Left forelimb (tissue), 1 donor: ENCODE measurements around the gene CCDC170.
"Not testable (repeated sequence)": the region's sequence is repeated elsewhere in the genome, so short reads cannot be mapped to it uniquely, and the experiment has no call there.

Experiments
- DNase-seq: peaks from one replicate; pipeline ENCODE4 v3.0.0-alpha.2; 2018; ENCODE audit warnings: low spot score

Gene CCDC170, protein sequence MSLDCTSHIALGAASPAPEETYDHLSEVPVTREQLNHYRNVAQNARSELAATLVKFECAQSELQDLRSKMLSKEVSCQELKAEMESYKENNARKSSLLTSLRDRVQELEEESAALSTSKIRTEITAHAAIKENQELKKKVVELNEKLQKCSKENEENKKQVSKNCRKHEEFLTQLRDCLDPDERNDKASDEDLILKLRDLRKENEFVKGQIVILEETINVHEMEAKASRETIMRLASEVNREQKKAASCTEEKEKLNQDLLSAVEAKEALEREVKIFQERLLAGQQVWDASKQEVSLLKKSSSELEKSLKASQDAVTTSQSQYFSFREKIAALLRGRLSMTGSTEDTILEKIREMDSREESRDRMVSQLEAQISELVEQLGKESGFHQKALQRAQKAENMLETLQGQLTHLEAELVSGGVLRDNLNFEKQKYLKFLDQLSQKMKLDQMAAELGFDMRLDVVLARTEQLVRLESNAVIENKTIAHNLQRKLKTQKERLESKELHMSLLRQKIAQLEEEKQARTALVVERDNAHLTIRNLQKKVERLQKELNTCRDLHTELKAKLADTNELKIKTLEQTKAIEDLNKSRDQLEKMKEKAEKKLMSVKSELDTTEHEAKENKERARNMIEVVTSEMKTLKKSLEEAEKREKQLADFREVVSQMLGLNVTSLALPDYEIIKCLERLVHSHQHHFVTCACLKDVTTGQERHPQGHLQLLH

DNA sequence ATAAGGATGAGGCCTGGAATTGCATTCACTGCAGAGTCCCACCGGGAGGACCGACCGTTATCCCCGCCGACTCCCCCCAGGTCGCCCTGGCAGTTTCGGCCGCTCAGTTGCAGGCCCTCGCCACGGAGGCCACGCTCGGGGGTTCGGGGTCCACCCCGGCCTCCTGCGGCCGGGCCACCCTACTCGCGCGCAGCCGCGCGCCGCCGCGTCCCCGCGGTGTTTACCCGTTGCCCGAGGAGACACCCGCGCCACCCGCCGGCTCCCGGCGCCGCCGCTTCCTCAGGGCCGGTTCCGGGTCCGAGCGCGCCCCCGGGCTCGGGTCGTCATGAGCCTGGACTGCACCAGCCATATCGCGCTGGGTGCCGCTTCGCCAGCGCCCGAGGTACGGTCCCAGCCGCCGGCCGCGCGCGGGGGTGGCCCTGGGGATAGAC lies at the start of gene CCDC170:
CCDC170 (plus strand) TSS at position 214 of the 431 bp plus-strand sequence; CDS start at position 326, 112 bp downstream.
- DNase-seq, result no peak

DNA sequence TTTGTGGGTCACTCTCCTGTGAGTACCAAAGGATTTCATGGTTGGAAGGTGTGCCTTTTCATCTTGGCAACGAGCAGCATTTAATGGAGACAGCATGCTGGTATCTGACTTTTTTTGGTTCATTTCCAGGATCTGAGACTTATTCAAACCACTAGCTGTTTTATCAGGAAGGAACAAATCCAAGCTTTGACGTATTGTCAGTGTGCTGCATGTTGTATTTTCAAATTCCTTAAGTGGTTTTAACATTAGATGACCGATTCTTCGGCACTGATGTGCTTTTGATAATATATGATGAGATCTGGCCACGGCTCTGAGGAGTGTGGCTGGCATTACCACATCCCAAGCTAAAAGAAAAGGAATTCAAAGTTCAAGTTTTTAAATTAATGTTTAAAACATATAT lies 48.3 kb upstream of the CCDC170 start:
- no peak for DNase-seq

GRCh38 chr6:151447237-151447636 lies 46.6 kb upstream of the CCDC170 start:
- no peak for DNase-seq

GRCh38 chr6:151448623-151449022 lies 45.2 kb upstream of the CCDC170 start:
- DNase-seq, result no peak

- not testable (repeated sequence) for DNase-seq
These were observed 42.9 kb upstream of the CCDC170 start for GRCh38 chr6:151450928-151451327.

DNA sequence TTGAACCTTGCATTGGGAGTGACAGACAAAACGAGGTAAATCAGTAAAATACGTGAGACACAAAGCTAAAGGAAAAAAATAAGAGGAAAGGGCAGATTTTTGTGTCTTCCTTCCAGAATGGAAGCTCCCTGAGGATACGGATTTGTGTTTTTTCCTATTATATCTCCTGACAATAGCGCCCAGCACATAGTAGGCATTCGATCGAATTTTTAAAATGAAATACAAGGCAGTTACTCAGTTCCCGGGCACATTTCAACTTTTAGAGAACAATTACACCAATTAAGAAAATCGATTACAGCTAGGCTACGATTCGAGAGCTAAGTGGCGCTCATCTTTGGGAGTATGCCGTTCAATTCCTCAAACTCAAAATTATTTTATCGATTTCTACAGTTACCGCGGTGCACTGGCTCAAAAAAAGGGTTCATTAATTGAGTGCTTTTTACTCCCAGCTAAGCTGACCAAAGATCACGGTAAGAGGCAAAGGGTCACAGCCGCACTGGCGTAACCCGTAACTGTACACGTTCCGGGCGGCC lies 42.3 kb upstream of the CCDC170 start:
- no peak for DNase-seq

DNA sequence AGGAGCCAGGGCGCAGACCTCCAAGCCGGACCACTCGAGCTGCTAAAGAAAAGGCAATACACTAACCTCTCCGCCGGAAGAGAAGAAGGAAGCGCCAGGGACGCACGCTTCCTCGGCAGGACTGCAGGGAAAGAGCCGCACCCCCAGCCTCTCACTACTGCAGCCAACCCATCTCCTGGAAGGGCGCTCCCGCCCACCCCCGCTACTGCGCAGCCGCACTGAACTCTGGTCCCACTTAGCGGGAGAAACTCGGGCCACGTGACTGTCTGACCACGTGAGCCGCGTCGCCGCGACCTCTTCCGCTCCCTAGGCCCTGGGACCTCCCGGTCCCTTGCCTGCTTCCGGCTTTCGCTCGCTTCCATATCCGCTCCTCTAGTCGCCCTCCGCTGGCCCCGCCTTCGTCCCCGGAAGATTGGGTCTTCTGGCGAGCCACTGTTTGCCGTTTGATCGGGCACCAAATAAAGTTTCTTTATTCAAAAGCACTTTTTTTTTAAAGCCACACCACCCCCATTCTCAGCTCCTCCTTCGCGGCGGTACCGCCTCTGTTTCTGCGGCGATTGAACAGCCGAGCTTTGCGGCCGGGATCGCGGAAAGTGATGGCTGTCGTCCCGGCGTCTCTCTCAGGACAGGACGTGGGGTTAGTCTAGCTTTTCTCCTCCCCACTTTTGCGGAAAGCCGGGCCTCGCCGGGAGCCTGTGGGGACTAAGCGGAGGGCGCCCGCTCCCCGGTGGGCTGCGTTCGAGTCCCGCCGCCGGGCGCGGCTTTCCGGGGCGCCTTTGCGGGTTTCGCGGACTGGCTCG lies 41.7 kb upstream of the CCDC170 start, which contains the start of gene RMND1:
RMND1 (minus strand) TSS at position 177 of the 800 bp plus-strand sequence. CDS start 6,315 bp downstream, outside the sequence.
- peak; percentile 99 for DNase-seq

DNA sequence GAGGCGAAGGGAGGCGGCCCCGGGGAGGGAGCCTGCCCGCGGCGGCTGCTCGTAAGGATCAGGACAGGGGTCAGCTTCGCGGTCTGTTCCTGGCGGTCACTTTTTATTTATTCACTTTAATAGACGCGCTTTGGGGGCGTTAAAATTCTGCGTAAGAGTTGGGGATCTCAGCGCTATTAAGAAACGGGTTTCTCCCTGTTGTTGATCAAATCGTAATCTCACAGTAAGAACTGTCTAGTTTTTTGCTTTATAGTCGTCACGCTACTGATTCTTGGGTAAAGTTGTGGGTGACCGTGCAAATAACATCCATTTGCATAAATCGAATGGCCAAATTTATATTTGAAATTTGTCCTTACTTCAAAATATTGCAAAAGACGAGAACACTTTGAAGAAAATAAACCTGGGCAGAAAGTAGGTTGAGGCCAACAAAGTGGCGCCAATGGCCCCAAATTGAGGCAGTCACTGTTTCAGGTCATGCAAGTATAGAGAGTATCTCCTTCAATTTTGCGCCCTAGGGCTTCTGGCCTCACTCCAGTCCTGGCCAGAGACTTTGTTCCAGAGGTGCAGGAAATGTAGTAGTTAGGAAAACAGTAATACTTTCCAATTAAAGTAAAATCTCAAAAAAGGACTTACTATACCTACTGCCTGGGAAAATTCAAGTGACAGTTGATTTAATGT lies 40.9 kb upstream of the CCDC170 start:
- DNase-seq, result no peak

DNA sequence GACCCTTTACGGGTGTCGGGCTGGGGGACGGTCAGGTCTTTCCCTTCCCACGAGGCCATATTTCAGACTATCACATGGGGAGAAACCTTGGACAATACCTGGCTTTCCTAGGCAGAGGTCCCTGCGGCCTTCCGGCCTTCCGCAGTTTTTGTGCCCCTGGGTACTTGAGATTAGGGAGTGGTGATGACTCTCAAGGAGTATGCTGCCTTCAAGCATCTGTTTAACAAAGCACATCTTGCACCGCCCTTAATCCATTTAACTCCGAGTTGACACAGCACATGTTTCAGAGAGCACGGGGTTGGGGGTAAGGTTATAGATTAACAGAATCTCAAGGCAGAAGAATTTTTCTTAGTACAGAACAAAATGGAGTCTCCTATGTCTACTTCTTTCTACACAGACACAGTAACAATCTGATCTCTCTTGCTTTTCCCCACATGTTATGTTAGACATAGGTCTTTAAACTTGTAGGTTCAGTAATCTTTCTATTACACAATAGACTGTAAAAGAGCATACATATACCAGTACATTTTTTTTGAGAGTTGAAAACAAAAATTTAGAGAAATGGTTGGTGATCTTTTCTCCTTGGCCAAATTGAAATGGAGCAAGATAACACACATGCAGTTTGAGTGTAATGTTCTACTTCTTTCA lies 37.9 kb upstream of the CCDC170 start:
- DNase-seq, result not testable (repeated sequence)

GRCh38 chr6:151461673-151462072 lies 32.1 kb upstream of the CCDC170 start:
- DNase-seq, result no peak

GRCh38 chr6:151464702-151465101 lies 29.1 kb upstream of the CCDC170 start:
- DNase-seq, result no peak

GRCh38 chr6:151475653-151476523 lies 17.9 kb upstream of the CCDC170 start:
- no peak for DNase-seq

GRCh38 chr6:151477726-151478125 lies 16.1 kb upstream of the CCDC170 start:
- DNase-seq, result no peak

DNA sequence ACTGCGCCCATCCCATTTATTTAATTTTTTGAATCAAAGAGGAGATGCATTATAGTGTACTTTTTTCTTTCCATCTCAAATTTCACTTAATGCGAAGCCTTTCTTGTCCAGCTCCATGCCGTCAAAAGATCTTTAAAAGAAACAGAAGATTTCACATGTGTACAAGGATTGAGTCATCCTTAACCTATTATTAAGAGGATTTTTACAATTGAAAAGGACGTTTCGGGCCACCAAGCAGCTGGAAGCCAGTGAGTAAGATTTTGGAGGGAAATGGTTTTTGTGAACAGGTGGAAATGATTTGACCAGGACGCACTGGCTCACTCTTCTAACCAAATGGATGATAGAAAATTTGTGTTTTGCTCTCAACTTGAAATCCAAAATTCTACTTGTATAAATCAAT lies 15.1 kb upstream of the CCDC170 start:
- no peak for DNase-seq

GRCh38 chr6:151481786-151482185 lies 12.0 kb upstream of the CCDC170 start:
- DNase-seq, result no peak

DNA sequence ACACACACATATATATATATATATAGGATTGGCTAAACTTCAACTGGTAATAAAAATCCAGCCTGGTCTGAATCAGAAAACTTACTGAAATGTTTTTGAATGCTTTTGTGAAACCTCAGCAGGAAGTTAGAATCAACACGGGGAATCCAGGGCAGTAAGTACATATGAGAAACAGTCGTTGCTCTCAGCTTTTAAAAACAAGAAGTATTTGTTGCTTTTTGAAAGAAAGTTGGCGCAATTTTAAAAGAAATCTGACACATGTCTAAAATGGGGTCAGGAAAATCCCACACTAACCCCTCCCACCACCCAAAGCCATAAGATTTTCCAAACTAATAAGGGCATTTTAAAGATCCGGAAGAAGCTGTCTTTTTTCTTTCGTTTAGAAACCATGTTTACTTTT lies 11.5 kb upstream of the CCDC170 start:
- DNase-seq, result no peak

- no peak for DNase-seq
These were observed 9.8 kb upstream of the CCDC170 start for GRCh38 chr6:151483994-151484393.

GRCh38 chr6:151488226-151488625 lies 5.6 kb upstream of the CCDC170 start:
- DNase-seq, result no peak

GRCh38 chr6:151490996-151491395 lies 2.8 kb upstream of the CCDC170 start:
- DNase-seq, result no peak
